HG03175 (cell line): ENCODE data around the gene DGKG.

Source experiments
- ATAC-seq: cut with Tn5 transposase; IDR thresholded peaks from one replicate; pipeline ENCODE4 v1.9.1; 2021; ENCODE audit warnings: mild to moderate bottlenecking, moderate library complexity; ENCODE audit not compliant: unreplicated experiment

DGKG gene

DNA sequence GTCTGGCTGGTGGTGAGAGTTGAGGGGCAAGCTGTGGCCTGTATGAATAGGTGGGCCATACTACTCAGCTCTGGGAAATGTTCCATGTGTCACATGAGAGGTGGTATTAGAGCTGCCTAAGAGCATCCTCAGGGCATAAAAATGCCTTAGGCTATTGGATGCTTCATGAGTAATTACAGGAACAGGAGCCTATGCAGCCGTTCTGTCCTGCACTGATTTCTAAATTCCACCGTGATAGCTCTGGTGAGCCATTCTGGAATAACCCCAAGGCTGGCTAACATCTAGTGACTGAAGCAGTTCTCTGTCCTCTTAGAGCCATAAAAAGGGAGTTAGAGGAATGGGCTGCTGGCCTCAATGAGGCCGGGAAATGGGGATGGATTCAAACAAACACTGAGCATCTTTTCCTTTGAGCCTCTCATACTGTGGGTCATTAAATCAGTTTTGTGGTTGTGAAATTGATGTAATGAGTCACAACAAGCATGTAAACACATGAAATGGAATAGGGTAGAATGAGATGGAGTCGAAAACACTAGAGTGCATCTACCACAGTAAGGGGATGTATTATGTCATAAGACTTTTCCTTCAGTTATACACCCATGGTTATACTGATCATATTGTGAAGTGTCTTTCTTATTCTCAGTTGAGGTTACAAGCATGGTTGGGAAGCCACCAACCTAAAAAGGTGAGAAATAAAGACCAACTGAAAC lies 41.0 kb downstream of the DGKG start:
- ATAC-seq, result no peak

DNA sequence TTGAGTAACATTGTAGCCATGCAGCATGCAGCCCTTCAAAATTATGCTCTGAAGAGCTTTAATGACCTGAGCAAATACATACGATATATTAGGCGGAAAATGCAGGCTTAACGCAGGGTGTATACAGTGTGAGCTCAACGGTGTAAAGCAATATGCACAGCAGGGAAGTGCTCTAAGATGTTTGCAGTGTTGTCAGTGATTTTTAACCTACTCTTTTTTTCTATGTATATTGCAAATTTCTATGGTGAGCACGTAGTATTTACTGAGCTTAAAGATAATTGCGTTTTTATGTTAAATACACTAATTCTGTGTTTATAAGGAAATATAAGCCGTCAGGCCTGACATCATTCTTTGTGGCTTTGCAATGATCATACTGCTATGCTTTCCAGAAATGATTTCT lies 42.1 kb downstream of the DGKG start:
- no peak for ATAC-seq

- ATAC-seq, result no peak
Measured at GRCh38 chr3:186318135-186318534, 43.9 kb downstream of the DGKG start.

- no peak for ATAC-seq
Measured at GRCh38 chr3:186317478-186317877, 44.6 kb downstream of the DGKG start.

- ATAC-seq, result no peak
Measured at GRCh38 chr3:186316666-186317260, 45.3 kb downstream of the DGKG start.

GRCh38 chr3:186315581-186316354 lies 46.3 kb downstream of the DGKG start:
- no peak for ATAC-seq

- no peak for ATAC-seq
Measured at GRCh38 chr3:186314896-186315295, 47.1 kb downstream of the DGKG start.

DNA sequence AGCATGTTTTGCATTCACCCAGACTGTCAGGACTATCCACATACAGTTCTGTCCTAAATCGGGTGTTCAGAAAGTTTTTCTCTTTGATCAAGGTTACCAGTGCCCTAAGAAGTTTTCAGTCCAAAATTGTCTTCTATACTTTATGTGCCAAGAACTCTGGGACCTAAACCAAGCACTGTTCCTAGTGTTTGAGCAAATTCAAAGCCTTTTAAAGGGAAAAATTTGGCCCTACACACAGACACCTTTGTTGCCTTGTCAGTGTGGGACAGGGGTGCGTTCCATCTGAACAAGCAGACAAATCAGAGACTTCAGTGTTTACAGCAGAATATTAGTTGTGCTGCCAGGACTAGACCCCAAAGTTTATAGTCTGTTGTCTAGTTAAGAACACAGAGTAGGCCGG lies 50.6 kb downstream of the DGKG start:
- ATAC-seq, result no peak

GRCh38 chr3:186308549-186308948 lies 53.5 kb downstream of the DGKG start:
- ATAC-seq, result no peak

GRCh38 chr3:186307594-186308221 lies 54.3 kb downstream of the DGKG start:
- ATAC-seq, result no peak

DNA sequence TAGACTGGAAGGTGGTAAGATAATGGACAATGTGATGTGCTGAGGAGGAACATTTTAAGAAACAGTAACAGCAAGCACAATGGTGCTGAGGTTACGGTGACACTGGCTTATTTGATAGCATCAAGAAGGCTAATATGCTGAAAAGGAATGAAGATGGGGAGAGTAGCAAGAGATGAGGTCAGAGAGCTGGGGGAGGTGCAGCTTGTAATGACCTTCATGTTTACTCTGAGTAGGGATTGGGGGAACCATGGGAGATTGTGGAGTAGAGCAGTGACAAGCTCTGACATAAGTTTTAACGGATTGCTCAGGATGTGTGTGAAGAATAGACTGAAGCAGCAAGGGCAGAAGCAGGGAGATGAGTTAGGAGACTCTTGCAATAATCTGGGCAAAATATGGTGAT lies 56.7 kb downstream of the DGKG start:
- ATAC-seq, result no peak

DNA sequence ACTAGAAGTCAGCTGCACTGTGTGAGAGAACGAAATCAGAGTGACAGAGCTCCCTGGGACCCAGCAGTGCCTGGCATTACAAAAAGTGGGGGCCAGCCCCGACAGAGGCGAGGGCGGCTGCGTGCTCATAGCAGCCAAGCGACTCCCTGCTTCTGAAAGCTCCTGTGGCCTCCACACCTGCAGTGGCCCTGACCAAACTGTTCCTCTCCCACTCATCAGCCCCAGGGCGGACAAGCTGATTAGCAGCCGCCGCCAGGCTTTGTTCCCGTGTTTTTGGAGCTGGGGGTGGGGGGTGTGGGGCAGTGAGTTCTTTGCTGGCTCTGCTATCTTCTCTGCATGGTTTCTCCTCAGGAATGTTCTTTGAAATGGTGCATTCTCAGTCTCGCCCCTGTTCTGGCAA lies 58.1 kb downstream of the DGKG start:
- no peak for ATAC-seq

GRCh38 chr3:186299327-186299726 lies 62.7 kb downstream of the DGKG start:
- ATAC-seq, result no peak

DNA sequence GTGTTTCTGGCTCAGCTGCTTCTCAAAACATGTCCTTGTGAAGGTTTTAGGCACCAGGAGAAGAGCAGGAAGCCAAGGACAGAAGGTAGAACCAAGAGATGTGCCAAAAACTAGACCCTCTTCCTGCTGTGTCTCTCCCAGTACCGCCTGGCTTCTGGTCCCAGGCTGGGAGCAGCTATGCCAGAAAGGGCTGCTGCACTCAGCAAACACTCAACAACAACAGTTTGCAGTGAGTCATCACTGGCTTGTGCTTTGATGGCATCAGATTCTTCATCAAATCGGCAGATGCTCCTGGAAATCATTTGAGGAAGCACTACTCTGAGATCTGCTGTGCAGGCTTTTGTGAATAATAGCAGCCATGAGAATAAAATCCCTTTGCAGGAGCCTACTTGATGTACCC lies 63.2 kb downstream of the DGKG start:
- no peak for ATAC-seq

- no peak for ATAC-seq
Measured at GRCh38 chr3:186290796-186291195, 71.2 kb downstream of the DGKG start.

- ATAC-seq, result no peak
Measured at GRCh38 chr3:186287711-186288110, 74.3 kb downstream of the DGKG start.

- ATAC-seq, result no peak
Measured at GRCh38 chr3:186286114-186286513, 75.9 kb downstream of the DGKG start.

GRCh38 chr3:186284661-186285060 lies 77.4 kb downstream of the DGKG start:
- ATAC-seq, result no peak

- ATAC-seq, result no peak
Measured at GRCh38 chr3:186284349-186284652, 77.7 kb downstream of the DGKG start.

DNA sequence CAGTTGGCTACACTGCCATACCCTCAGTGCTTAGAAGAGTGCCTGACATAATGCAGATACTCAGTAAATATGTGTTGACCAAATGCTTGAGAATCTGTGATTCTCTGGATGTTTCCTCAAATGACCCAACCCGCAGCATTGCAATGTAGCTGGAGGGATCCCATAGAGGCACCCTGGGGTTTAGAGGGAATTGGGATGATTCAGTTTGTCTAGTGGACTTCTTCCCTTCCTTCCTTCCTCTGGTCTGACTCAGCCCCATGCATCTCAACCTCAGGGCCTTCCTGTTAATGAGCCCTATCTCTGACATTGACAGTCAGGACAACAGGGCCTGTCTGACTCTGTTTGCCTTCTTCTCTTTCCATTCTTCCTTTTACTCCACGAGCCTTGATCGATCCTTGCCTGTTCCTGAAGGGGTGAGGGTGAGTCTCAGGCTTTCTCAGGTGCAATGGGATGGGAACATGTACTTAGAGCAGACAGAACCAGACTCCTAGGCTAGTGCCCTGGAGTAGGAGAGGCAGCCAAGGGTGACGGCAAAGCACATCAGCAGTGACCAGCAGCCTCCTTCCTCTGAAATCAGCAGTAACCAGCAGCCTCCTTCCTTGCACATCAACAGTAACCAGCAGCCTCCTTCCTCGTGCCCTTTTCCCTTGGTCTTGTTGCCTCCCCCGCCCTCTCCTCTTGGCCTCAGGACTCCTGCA lies 78.2 kb downstream of the DGKG start:
- no peak for ATAC-seq

- no peak for ATAC-seq
Measured at GRCh38 chr3:186283096-186283495, 78.9 kb downstream of the DGKG start.
